NCI-H2081 (cell line): ENCODE measurements around the gene RDX.

ENCODE experiments used
- DNase-seq, 2 experiments: peaks; one replicate each; lab custom pipeline; 2025; lab: John Stamatoyannopoulos, UW

The RDX gene

GRCh38 chr11:110172468-110173065 is 123.8 kb downstream of the RDX start:
- no peak for DNase-seq

DNA sequence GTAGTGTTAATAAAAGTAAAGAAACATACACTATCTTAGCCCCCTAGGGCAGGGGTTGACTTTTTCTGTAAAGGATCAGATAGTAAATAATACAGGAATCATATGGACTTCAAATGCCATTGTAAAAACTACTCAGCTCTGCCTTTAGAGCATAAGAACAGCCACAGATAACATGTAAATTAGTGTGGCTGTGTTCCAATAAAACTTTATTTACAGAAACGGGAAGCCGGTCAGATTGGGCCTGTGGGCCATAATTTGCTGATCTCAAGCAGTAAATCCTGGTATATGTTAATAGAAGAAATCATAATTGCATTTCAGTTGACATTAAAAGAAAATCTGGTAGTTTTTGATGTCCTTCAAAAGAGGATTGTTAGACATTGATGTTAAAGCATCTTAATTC is 126.7 kb downstream of the RDX start:
- DNase-seq = no peak

DNA sequence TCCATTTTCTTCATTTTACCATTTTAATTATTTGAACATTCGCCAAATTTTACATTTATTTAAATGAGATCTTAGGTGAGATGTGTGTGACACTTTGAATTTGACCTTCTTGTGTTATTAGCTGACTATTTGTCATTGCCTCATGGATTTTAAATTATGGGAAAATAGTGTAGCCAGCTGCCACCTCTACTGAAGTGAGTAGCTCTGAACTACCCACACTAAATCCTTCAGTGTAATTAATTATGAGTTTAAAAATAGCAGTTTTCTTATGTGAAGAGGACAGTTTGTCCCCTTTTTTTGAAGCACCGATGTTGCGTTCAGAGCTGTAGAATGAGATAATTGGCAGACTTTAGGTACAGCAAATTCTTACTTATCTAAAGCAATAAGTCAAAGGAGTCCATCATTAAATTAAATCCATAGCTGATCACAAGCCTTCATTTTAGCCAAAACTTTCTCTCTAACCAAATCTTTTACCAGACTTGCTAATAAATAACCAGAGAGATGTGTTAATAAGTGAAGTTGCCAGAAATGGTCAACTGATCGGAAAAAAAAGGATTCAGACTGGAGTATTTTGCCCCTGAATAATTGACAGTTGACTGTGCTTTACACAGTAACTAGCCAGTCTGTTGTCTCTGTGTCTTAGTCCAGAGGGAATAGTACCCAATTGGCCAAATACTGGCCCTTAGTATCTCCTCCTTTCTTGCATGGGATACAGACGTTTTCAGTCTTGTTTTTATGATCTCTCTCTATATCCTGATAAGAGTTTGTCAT is 128.2 kb downstream of the RDX start:
- no peak for DNase-seq

- no peak for DNase-seq
These were observed 131.1 kb downstream of the RDX start for GRCh38 chr11:110165039-110165925.

DNA sequence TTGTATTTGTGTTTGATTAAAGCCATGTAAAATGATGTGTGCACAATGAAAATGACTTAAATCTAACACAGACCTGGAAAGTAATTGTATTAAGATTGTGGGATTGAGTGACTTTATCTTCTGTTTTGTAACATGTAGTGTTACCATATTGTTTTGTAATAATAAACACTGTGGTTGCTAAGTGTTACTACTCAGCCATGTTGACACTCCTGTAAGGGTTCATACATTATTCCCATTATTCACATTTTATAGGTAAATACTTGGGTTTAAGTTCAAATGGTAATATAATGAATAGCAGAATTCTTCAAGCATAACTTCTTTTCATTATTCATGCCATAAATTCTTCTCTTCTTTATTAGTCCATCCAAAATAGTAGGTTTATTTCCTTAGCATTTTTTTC is 134.2 kb downstream of the RDX start:
- no peak for DNase-seq

DNA sequence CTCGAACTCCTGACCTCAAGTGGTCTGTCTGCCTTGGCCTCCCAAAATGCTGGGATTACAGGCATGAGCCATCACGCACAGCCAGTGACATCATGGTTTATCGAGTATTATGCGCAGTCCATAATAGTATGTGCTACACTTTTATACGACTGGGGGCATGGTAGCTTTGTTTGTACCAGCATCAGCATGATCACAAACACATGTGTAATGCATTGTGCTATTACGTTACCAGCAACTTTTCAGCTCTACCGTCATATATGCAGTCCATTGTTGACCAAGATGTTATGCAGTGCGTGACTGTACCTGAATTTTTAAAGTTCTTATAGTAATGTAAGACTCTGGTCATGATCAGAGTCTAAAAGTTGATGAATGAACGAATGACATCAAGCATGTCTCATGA is 135.4 kb downstream of the RDX start:
- DNase-seq = no peak

DNA sequence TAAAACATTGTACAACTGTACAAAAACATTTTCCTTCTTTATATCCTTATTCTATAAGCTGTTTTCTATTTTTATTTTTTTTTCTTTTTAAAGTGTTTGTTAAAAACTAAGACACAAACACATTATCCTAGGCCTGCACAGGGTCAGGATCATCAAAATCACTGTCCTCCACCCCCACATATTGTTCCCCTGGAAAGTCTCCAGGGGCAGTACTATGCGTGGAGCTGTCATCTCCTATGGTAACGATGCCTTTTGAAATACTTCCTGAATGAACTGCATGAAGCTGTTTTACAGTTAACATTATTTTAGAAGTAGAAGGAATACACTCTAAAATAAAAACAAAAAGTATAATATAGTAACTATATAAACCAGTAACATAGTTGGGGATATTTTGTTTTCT is 136.0 kb downstream of the RDX start:
- no peak for DNase-seq

- DNase-seq = no peak
These were observed 136.4 kb downstream of the RDX start for GRCh38 chr11:110160016-110160415.

DNA sequence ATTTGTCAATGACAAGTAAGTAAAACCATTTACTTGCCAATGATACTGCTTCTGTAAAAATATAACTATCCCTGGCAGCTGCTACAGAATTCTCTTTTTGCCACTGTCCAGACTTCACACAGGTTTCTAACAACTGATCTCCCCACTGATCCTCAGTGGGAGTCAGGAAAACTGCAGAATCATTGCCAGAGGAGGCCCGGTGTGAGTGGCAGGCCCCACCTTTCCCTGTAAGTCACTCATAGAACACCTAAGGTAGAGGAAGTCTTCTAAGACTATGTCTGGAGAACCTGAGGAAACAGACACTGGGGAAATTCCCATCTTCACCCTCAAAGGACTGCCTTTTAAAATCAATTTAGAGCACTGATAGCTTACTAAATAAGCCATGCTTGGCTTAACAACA is 136.9 kb downstream of the RDX start:
- DNase-seq = no peak

DNA sequence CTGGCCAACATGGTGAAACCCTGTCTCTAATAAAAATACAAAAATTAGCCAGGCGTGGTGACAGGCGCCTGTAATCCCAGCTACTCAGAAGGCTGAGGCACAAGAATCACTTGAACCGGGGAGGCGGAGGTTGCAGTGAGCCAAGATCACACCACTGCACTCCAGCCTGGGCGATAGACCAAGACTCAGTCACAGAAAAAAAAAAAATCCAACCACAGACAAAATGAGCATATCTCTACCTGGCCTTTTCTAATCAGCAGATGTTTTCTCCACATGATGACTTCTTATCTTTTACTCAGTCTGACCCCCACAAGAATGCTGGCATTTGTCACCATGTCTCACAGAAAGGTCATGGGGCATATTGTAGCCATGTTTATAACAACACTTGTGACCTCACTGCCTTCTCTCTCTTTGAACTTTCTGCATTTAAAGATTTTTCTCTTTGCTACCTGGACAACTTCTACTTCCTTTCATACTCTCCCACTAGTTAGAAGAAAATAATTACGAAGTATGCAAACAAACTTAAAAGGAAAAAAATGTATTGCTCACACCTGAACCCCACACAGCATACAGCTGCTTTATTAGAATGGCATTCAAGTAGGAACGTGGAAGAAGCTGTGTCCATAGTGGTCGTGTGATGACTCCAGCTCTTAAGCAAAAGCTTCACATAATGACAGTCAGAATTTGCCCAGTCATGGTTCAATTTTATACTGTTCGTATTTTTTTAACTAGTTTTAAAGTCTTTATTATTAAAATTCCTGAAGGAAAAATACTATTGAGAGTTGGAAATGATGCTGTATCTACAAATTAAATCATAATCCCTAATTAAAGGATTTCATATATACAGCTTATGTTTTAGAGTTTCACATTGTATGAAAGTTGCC is 137.9 kb downstream of the RDX start:
- no peak for DNase-seq

- no peak for DNase-seq
These were observed 139.9 kb downstream of the RDX start for GRCh38 chr11:110156503-110156902.

DNA sequence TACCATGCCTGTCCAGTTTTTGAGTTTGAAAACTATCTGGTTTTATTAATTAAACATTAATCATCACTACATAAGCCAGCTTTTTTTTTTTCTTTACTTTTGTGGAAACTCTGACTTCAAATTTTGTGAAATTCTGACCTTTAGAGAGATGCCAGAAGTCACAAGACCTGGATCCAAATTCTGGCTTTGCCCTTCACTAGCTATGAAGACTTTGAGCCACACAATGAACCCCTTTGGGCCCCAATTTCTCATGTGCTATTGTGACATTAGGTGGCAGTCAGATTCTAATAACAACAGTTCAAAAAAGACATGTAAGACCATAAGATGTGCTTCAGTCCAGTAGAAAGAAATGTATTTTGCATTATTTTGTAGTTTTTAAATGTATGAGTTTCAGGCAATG is 142.9 kb downstream of the RDX start:
- no peak for DNase-seq

GRCh38 chr11:110152199-110152598 is 144.2 kb downstream of the RDX start:
- no peak for DNase-seq

DNA sequence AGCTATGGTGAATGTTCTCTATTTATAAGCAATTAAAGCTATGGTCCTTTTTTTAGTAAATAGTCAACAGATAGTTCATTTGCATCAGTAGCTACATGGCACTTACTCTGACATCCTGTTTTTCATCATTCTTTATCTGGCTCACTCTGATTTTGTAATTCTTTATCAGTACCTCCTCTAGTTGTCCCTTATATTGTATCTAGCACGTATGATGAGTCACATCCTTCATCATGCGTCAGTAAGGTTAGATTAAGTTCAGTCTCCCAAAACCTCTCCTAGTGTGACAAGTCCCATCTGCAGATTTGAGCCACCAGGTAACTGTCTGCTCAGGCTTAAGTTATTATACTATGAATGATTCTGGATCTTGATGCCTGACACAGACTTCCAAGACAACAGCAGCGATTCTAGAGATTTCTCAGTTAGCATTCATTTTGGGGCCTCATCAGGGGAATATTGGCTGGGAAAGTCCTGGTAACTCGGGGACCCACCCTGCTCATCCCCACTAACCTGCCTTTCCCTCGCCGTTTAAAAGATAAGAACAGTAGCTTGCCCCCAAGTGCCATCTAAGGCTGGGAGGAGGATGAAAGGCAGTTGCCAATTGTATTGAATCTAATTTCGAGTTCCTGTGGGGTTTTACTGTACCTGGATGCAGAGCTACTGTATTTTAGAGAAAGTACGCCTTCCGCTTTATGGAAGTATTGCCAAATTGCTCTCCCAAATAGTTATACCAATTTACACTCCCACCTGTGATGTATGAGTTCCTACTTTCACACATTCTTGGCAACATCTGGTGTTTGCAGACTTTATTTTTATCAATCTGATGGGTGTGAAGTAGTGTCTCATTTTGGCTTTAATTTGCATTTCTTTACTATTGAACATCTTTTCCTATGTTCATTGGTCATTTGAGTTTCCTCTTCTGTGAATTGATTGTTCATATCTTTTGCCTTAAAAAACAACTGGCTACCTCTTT is 147.4 kb downstream of the RDX start:
- no peak for DNase-seq

- no peak for DNase-seq
These were observed 148.3 kb downstream of the RDX start for GRCh38 chr11:110147962-110148709.

- no peak for DNase-seq
These were observed 154.6 kb downstream of the RDX start for GRCh38 chr11:110141812-110142211.

DNA sequence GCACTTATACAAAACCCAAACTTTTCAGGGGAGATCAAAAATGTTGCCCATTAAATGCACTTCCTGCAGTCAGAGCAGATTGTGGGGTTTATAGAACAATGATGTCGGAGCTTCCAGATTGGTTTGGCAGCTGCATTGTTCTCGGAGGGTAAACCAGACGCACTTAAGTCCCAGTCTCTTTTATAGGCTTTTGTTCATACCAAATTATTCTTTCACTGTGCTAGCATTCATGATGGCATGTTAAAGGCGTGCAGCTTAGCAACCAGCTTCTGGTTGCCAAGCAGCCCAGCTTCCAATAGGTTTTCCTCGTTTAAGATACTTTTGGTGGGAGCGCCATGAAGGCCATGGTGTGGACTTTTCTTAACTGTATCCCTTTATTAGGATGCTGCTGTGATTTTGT is 162.3 kb downstream of the RDX start:
- DNase-seq = peak; percentile 82 to 93

DNA sequence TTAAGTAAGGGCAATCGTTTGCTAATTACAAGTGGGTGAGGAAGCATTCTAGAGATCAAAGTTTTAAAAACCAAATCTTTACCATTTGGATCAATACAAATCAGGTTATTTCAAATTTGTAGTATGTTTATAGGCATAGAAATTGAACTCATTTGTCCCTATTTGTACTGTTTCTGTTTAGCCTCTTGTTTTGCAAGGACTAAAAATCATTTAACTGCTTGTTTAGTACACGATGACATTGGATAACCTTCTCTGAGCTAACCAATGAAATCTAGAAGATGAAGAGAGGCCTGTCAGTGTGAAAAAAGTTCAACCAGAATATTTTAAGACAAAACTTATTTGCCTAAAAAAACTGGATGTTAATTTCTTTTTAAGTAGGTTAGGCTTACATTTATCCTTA is 163.3 kb downstream of the RDX start:
- DNase-seq = no peak

DNA sequence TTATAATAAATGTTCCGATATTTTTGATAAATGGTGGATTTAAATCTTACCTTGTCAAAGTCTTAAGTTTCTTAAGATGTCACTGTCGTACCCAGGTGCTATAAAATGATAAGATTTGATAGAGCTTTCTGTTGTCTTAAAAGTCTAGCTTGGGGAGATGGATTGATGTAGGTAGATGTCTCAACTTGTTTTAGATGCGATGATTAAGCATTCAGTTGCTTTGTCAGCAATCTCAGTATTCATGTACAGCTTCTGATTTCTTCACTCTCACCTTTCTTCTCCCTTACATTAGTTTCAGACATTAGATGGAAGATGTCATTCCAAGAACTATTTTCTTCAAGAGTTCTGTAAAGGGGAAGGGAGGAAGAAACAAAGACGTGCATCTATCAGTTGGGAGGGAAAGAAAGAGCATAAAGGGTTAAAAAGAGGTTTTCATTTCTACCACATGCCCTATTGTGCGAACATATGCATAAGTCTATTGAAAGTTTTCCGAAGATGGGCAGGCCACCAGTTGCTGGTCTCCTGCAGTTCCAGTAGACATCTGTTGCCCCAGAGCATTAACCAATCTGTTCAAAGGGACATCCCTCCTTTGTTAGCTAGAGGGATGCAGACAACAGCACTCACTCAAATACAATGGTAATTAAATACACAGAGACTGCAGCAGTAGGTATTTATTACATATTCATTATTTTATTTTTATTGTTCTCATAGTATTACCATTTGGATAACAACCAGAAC is 164.9 kb downstream of the RDX start:
- DNase-seq = peak; percentile 70 to 82
